Measurements from ENCODE around the gene NDST4.

The NDST4 gene

GRCh38 chr4:115113506-115114106 is at the start of gene NDST4:
Gene NDST4, minus strand, starts transcription at chr4:115113620. Its CDS starts 36,584 bp downstream, at chr4:115077036.
- no peak for DNase-seq (ENCODE audit: low read depth in 2 of 2)

DNA sequence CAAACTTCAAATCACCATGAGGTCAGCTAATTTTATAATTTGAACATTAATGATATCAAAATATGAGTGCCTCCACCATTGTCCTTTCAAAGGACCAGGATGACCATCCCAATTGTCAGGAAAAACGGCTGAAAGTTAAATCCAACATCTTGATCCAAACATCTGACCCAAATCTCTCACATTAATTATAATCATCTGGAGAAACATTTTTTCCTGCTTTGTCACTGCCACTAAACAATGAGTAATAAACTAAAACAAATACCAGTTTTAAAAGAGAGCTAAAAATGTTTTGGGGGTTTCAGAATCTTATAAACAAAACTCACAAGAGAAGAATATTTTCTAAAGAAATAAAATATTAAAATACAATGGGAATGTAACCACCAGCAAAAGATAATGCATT is 45.7 kb upstream of the NDST4 start:
- no peak for DNase-seq (ENCODE audit: low read depth in 2 of 2)

- DNase-seq (ENCODE audit: low read depth in 2 of 2) = no peak
Measured at GRCh38 chr4:115158296-115158695, 44.9 kb upstream of the NDST4 start.

DNA sequence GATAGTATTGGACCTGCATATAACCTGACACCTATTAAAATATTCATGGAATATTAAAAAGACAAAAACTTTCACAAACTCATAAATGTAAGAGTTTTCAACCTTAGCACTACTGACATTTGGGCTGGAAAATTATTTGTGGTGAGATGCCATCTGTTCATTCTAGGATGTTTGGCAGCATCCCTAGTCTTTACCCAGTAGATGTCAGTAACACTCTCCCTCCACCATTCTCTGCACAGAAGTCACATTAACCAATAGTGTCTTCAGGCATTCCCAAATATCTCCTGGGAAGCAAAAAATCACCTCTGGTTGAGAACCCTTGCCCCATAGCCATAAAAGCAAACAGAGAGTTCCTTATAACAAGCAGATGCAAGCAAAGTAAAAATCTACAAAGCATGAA is 41.4 kb upstream of the NDST4 start:
- DNase-seq (ENCODE audit: low read depth in 2 of 2) = no peak

DNA sequence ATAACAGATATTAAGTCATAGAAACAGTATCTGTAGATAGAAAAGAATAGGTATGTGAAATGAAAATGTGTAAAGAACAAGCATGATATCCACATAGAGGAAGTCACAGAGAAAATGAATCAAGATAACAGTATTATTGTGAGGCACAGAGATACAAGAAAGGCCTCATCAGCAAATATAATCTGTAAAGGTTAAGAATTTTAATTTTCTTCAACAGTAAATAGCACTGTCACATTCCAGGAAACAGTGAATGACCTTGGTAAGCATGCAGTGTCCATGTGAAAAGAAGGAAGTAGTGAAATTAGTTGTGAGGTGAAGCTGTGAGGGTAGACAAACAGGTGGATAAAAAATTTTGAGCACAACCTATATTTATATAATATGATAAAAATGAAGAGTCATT is 39.5 kb upstream of the NDST4 start:
- DNase-seq (ENCODE audit: low read depth in 2 of 2) = no peak

DNA sequence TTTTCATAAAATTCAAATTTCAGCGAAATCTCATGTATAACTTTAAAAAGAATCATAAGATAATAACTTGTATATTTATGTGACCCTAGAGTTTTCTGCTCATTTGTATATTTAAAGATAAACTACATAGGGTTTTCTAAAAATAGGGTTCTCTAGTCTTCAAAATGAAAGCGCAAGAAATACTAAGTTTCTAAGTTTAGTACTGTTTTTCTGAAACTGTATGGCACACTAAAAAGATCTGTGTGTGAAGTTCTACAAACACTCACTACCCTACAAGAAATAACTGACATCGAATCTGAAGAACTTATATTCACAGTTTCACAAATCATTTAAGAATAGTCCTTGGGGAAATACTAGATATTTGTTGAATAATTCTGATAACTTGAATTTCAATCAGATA is 38.7 kb upstream of the NDST4 start:
- DNase-seq (ENCODE audit: low read depth in 2 of 2) = no peak

GRCh38 chr4:115149106-115149505 is 35.7 kb upstream of the NDST4 start:
- no peak for DNase-seq (ENCODE audit: low read depth in 2 of 2)

DNA sequence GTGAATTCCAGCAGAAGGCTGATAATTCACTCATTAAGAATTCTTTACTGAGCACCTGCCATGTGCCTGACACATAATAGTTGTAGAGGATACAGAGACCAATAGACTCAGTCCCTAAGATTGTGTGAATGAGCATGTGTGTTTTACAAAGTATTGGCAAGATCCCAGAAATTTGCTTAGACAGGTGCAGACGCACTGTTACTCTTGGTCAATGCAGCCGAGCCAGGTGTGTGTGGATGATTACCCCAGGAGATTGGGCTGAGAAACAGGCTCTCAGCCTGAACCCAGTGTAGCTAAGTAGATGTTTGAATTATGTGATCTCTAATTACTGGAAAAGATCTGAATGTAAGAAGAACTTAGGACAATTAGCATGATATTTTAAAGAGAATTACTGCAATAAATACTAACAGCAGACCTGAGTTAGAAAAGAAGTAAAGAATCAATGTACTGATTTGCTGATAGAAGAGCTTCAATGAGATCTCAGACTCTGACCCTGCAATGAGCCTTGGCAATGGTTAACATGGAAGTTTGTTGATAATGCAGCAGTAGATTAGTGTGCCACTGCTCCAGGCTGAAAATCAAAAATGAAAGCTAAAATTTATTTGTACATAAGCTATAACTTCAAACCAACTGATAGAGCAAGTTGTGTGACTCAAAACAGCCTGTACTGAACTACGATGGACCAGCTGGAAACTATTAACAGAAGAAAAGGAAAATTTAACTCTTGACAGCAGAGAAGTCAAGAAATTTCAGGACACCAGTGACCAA is 32.2 kb upstream of the NDST4 start:
- DNase-seq (ENCODE audit: low read depth in 2 of 2) = no peak

DNA sequence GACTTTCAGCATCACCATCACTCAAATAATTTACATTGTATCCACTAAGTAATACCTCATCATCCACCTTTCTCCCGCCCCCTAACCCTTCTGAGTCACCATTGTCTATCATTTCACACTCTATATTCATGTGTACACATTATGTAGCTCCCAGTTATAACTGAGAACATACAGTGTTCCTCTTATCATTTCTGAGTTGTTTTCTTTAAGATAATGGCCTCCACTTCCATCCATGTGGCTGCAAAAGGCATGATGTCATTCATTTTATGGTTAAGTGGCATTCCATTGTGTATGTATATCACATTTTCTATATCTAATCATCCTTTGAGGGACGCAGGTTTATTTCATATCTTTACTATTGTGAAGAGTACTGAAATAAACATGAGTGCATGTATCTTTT is 14.6 kb upstream of the NDST4 start:
- no peak for DNase-seq (ENCODE audit: low read depth in 2 of 2)

GRCh38 chr4:115126491-115126890 is 13.1 kb upstream of the NDST4 start:
- DNase-seq (ENCODE audit: low read depth in 2 of 2) = no peak

DNA sequence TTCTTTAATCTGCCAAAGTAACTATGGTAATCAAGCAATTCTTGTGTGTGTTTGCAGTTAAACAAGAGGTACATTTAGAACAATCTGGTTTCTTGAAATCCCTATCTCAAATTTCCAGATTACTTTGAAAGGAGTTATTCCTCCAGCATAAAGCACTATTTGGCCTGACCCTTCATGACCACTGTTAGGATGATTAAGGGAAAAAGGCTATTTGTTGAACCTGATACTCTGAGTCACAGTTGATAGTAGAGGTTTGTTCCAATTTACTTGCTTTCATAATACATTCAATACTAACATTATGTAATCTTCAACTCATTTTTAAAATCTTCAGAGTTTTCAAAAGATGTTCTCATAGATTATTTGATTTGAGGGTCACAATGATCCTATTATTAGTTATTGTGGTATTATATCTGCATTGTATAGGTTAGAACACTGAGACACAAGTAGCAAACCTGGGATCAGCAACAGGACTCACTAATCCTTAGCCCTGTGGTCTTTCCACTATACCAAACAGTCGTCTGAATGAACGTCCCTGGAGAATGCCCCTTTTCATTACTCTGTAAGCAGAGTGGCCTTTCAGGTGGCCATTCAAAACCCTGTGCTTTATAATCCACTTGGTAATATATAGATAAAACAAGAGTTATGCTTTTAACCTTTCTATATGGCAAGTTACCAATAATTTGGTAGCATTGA is 8.1 kb upstream of the NDST4 start:
- DNase-seq (ENCODE audit: low read depth in 2 of 2) = no peak

DNA sequence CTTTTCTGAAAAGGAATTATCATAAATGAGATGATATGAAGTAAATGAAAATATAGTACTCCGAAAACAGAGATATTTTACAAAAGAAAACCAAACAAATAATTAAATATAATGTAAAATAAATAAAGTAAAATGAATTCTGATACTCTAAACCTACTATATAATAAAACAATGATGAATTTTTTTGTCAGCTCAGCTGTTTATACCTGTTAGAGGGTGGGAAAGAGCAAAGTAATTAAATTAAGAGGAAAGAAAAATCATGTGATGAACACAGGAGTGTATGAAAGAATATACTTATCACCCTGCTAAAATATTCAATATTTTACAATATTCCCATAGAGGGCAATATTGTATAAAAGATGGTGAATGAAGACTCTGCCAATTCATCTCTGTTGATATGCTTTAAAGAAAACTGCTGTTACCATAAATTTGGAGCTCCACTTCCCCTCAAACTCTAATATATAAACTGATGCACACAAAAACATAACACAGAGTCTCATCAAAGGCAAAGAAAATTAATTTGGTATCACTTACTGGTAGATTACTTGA is 6.5 kb upstream of the NDST4 start:
- DNase-seq (ENCODE audit: low read depth in 2 of 2) = no peak

DNA sequence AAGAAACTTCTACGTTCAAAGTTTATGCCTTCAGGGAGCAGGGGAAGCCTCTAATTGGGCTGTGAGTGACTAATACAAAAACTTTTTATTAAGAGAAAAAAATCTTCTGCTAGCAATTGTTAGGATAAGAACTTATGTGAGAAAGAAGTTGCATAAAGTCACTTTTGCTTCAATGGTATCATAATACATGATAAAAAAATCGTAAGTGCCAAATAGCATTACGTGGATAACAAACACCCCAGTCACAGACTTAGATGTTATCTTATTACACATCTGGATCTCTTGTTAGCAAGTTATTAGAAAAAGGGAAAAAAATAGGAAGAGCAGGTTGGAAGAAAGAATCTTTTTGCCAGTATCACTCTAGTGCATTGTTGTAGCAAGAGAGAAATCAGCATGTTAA is 4.2 kb upstream of the NDST4 start:
- DNase-seq (ENCODE audit: low read depth in 2 of 2) = no peak

- DNase-seq (ENCODE audit: low read depth in 2 of 2) = no peak
Measured at GRCh38 chr4:115110191-115111181, 2.9 kb downstream of the NDST4 start.

DNA sequence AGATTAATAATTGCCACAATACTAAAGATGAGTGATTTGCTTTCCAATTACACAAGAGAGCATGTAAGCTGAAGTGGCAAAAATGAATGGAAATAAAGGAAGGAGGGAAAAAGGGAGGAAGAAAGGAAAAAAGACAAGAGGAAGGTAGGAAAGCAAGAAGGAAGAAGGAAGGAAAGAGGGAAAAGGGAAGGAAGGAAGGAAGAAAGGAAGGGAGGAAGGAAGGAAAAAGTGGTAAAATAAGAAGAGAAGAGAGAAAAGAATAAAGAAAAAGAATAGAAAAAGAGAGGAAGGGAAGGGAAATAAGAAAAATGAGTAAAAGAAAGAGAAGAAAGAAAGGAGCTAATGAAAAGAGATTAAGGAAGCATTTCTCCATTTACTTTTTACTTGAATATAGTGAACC is 4.6 kb downstream of the NDST4 start:
- no peak for DNase-seq (ENCODE audit: low read depth in 2 of 2)

- DNase-seq (ENCODE audit: low read depth in 2 of 2) = no peak
Measured at GRCh38 chr4:115107411-115107810, 6.0 kb downstream of the NDST4 start.

DNA sequence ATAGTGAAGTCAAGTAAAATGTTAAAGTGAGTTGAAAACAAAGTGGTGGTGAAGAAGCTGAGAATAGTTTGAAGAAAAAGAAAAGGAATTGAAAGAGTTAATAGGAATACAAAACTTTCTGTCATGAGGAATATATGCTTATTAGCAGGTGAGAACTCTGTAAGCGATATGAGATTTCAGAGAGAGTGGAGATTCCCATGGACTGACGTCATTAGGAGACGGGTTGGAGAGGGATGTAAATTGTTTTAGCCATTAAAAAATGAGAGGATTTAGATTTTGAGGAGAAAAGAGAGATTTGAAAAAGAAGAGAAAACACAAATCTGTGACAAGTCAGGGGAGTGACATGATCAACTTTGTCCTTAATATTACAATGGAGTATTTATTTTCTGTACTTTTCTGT is 11.7 kb downstream of the NDST4 start:
- DNase-seq (ENCODE audit: low read depth in 2 of 2) = no peak

- DNase-seq (ENCODE audit: low read depth in 2 of 2) = no peak
Measured at GRCh38 chr4:115090483-115091075, 22.8 kb downstream of the NDST4 start.

GRCh38 chr4:115082633-115083032 is 30.8 kb downstream of the NDST4 start:
- no peak for DNase-seq (ENCODE audit: low read depth in 2 of 2)

GRCh38 chr4:115076691-115077090 is 36.7 kb downstream of the NDST4 start:
- no peak for DNase-seq (ENCODE audit: low read depth in 2 of 2)

DNA sequence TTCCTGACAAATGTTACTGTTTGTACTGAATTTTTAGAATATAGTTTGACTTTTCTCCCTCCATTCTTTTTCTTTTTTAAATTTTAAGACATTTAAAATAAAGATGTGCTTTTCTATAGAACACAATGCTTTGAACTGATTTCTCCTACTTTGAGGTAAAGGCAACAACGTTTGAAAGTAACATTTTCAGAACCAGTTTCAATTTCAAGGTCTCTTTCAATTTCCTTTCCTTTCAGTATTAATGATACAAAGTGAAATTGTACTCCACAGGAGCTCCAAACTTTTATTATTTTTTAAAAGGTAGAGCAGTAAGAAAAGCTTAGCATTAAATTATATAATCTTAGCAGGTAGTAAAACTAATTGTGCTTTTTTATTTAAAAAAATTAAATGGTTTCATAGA is 54.9 kb downstream of the NDST4 start:
- no peak for DNase-seq (ENCODE audit: low read depth in 2 of 2)

Measured in stimulated activated CD8-positive, alpha-beta memory T cell treated with anti-CD3 and anti-CD28 coated beads, Interleukin-15, amount 100 ng/mL, for 4 hours (primary cell).